Endometrial microvascular endothelial cells (primary cell): Measurements from ENCODE around the gene ERGIC3. TPM values are rescaled to one million over a fixed set of nuclear protein-coding genes. Genes with fewer than 3 reads are reported as not detected.
"Not testable (repeated sequence)": the region's sequence is repeated elsewhere in the genome, so short reads cannot be mapped to it uniquely, and the experiment has no call there.

Experiments used
- in situ Hi-C: cut with HindIII; loops from 2 replicates; pipeline ENCODE4 v1.10.0; 2017; ENCODE audit warnings: low sequenced_read_pairs, low pct_unique_long_range_greater_than_20kb; ENCODE audit errors: inconsistent ontology term
- total RNA-seq: library from RNA; depleted of rRNA; stranded (reverse); fragments of >200 nt; gene quantifications from one replicate; pipeline ENCODE4 v1.2.3, GENCODE V29; 2015; ENCODE audit errors: inconsistent ontology term

The ERGIC3 gene
- total RNA-seq, 1 donor from 2014 or later = 294 TPM

- in situ Hi-C loops = no loop called here
Observed at GRCh38 chr20:35515949-35516645, 25.8 kb upstream of the ERGIC3 start.

DNA sequence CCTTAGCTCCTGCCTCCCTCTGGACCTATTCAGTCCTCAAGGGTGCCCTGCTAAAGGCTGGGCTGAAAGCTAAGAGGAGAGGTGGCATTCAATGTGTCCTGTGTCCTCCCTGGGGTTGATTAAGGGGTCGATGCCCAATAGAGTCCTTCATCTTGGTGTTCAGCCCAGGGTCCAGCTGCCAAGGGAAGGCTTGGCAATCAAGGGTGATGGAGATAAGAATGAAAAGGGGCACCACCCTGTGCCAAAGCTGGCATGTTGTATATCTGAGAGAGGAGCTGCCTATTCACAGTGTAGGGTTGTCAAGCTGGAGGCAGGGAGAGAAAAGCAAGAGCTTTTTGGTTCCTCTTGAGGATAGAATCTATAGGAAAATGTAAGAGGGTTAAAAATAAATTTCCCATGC is 24.8 kb upstream of the ERGIC3 start:
- in situ Hi-C loops = no loop called here

DNA sequence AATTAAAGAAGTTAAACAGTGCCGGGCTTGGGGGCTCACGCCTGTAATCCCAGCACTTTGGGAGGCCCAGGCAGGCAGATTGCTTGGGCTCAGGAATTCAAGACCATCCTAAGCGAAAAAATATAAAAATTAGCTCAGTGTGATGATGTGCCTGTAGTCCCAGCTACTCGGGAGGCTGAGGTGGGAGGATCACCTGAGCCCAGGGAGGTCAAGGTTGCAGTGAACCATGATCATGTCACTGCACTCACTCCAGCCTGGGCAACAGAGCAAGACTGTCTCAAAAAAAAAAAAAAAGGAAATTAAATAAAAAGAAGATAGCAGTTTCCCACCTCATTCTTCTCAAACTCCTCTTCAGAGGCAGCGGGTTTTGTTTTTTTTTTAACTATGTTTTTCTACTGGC is 24.1 kb upstream of the ERGIC3 start:
- in situ Hi-C loops = not testable (repeated sequence)

GRCh38 chr20:35518955-35519354 is 22.9 kb upstream of the ERGIC3 start:
- in situ Hi-C loops = no loop called here

DNA sequence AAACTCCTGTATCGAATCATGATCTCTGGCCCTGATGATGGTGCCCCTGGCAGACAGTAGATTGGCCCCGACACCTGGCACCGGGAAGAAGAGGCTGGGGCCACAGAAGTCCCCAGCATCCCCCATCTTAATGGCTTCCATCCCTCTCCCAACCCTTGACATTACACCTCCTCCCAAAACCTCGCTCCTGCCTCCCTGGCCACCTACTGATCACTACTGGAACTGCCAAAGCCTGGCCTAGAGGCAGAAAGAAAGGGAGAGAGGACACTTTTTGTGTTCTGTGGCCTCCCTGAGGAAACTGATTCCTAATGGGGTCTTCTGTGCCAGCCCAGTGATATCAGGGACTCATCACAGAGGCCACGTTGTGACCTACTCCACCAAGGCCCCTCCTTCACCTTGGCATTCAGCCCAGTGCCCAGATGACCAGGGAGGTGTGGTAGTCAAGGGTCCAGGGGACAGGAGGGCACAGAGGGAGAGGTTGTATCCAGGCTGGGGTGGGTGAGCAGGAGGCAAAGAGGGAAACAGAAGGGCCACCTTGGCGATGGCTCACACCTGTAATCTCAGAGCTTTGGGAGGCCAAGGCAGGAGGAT is 18.5 kb upstream of the ERGIC3 start:
- in situ Hi-C loops = no loop called here

DNA sequence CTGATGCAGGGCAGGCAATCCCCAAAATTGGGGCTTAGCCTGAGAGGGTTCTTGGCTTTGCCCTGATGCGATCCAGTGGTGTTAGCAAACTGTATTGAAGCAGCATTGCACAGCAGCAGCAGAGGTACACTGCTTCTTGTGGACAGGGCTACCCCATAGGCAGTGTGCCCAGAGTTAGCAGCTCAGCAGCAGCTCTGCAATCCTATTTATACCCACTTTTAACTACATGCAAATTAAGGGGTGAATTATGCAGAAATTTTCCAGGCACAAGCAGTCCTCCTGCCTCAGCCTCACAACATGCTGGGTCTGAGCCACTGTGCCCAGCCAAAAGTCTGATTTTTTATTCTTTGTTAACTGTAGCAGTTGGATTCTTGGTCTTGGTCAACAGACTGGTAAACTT is 16.2 kb upstream of the ERGIC3 start:
- in situ Hi-C loops = no loop called here

DNA sequence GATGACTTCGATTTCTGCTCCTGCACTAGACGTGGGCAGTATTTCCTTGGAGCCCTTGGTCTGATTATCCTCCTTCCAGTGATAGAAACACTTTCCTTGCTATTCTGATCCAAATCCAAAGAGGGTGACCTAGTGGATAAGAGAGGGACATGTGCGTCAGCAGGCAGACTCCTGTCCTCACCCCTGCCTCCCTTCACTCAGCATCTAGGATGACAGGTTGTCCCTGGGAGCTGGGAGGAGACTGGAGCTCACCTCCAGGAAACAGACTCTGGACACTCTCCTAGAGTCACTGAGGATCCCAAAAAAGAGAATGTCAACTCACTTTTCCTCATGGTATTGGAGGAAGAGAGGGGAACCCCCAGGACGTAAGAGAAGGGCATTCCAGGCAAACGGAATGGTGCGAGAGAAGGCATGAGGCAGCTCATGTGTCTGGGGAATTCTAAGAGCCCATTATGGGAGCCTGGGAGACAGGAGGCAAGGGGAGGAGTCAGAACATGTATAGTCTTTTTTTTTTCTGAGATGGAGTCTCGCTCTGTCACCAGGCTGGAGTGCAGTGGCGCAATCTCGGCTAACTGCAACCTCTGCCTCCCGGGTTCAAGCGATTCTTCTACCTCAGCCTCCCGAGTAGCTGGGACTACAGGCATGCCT is 14.6 kb upstream of the ERGIC3 start:
- in situ Hi-C loops = no loop called here

GRCh38 chr20:35529552-35529951 is 12.3 kb upstream of the ERGIC3 start, which contains the start of gene C20orf173:
Gene C20orf173, minus strand, starts transcription at chr20:35529652. Its CDS starts 279 bp downstream, at chr20:35529373.
- in situ Hi-C loops = no loop called here

DNA sequence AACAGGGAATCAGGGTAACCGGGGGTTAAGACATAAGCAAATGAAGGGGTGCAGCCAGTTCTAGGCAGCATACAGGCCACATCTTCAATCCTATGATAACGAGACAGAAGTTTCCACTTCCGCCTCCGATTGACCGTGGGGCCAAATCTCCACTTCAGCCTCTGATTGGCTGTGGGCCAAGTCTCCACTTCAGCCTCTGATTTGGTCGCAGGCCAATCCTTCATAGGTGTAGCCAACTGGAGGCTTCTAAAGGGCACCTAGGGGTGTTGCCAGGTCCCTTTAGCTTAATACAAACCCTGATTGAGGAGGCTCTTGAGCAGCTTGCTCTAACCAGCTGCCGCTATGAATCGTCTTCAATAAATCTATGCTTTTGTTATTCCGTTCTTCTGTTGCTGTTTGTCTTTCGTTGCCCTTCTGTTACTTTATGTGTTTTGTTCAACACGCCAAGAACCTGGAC is 2.1 kb upstream of the ERGIC3 start:
- in situ Hi-C loops = no loop called here

GRCh38 chr20:35541118-35541782 is 628 bp upstream of the ERGIC3 start:
- in situ Hi-C loops = no loop called here

- in situ Hi-C loops = no loop called here
Observed at GRCh38 chr20:35542990-35543389, 1.1 kb downstream of the ERGIC3 start.

DNA sequence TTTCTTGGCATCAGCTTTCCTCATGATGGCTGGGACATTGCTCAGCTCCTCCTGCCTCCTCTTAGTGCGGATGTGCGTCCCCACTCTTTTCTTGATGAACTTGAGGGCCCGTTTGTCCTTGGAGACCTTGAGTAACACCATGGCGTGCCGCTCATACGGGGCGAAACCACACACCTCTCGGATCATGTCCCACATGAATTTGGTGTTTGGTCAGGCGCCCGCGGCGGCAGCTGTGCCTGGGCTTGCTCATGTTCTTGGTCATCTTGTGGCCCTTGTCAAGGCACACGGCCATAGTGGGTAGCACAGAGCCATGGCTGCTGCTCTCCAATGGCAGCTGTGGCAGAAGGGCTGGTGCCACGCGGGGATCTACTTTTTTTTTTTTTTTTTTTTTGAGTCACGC is 2.6 kb downstream of the ERGIC3 start:
- in situ Hi-C loops = no loop called here

- in situ Hi-C loops = not testable (repeated sequence)
Observed at GRCh38 chr20:35544941-35545340, 3.1 kb downstream of the ERGIC3 start.

- in situ Hi-C loops = no loop called here
Observed at GRCh38 chr20:35546127-35546526, 4.2 kb downstream of the ERGIC3 start.

GRCh38 chr20:35547329-35547728 is 5.5 kb downstream of the ERGIC3 start:
- in situ Hi-C loops = no loop called here

DNA sequence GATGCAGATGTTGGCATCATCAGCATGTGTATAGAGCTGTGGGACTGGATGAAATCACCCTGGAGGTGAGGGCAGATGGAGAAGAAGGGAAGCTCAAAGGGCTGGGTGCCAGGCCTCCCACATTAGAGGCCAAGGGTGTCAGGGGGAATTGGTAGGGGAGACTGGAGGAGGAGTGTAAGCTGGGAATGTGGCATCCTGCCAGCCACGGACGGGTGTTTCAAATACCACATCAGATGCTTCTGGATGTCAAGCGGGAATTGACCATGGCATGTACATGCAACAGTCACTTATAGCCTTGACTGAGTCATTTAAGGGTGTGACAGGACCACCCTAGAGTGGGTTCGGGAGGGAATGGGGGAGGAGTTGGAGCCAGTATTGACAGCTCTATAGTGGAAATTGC is 9.6 kb downstream of the ERGIC3 start:
- in situ Hi-C loops = no loop called here

GRCh38 chr20:35552914-35553313 is 11.0 kb downstream of the ERGIC3 start:
- in situ Hi-C loops = no loop called here

DNA sequence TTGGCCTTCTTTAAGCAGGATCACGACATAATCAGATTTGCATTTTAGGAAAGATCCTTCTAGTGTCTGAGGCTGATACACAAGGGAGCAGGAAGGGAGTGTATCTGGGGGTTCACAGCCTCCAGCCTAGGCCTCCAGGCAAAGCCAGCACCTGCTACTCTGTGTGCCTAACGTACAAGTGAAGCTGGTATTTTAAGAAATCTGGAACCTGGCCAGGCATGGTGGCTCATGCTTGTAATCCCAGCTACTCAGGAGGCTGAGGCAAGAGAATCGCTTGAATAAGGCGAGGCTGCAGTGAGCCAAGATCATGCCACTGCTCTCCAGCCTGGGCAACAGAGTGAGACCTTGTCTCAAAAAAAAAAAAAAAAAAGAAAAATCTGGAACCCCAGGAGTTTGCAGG is 13.6 kb downstream of the ERGIC3 start:
- in situ Hi-C loops = not testable (repeated sequence)

GRCh38 chr20:35555951-35556645 is 14.2 kb downstream of the ERGIC3 start:
- in situ Hi-C loops = no loop called here
